HG03280 (cell line): ENCODE results near the gene SDSL.

Experiments
- ATAC-seq: cut with Tn5 transposase; IDR thresholded peaks from one replicate; pipeline ENCODE4 v1.9.1; 2021; ENCODE audit warnings: mild to moderate bottlenecking, moderate library complexity; ENCODE audit not compliant: unreplicated experiment

Gene SDSL

DNA sequence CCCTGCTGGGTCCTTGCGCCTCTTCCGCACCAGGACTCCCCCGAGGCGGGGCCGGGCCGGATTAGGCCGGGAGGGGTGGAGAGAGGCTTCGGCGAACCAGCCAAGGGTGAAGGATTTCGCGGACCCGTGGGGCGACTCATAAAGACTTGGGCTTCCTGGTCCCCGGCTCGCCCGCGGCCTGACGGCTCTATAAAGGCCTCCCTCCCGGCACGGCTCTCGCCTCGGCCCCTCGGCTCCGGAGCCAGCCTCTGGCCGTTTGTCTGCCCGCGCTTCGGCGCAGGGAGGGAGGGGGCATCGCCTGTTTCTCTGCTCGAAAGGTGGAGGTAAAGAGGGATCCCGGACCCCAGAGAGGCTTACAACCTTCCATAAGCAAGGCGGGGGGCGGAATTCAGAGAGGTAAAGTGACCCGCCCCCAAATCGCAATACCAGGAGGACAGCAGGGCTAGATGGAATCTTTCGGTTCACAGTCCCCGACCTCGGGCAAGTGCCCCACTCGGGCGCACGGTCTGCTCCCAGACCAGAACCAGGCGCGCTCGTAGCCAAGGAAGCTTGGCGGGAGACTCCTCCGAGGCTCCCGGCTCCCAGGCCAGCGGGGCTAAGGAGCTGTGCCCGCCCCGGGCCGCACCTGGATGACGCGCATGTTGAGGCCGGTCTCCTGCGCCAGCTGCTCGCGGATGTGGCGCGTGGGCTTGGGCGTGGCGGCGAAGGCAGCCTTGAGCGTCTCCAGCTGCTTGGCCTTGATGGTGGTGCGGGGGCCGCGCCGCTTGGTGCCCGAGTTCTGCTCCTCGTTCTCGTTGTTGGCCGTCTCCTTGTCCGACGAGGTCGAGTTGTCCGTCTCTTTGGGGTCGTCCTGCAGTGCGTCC, 45.6 kb downstream of the SDSL start:
- ATAC-seq, result no peak

- ATAC-seq, result no peak
Observed at GRCh38 chr12:113468365-113469223, 46.4 kb downstream of the SDSL start.

DNA sequence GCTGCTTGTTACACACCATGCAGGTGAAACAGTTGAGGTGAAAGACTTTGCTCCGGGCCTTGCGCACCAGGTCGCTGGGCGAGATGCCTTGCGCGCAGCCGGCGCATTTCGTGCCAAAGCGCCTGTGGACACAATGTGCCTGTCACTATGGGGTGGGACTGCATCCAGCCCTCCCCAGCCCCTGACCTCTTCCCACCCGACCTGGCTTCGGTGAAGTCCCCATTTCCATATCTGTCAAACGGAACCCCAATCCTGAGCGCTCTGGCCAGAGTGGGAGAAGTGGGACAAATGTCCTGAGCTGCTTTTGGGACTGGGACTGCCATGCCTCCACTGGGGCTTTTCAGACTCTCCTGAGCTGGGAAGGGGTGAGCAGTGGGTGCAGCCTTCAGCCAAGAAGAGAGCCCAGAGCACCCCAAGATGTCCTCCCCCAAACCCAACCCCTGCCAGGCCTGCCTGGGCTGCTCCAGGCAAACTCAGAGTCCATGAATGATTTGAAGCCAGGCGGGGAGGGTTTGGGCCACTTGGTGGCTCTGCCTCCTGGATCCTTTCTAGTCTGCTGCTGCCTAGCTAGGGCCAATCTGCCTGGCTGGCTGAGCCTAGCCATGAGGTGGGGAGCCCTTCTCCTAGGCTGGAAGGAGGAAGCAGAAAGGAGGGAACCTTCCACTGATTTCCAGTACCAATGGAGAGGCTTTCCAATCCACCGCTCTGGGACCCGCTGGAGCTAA, 47.2 kb downstream of the SDSL start:
- no peak for ATAC-seq

- ATAC-seq, result no peak
Observed at GRCh38 chr12:113469949-113470743, 48.0 kb downstream of the SDSL start.

- no peak for ATAC-seq
Observed at GRCh38 chr12:113470871-113471618, 48.9 kb downstream of the SDSL start.

GRCh38 chr12:113471619-113472171, 49.5 kb downstream of the SDSL start, which contains the start of gene LHX5:
Gene LHX5, minus strand, starts transcription at chr12:113471871. Its CDS starts 373 bp downstream, at chr12:113471498.
- ATAC-seq, result no peak

GRCh38 chr12:113472191-113473121, 50.3 kb downstream of the SDSL start:
- no peak for ATAC-seq

- ATAC-seq, result no peak
Observed at GRCh38 chr12:113473400-113473799, 51.2 kb downstream of the SDSL start.

GRCh38 chr12:113473942-113474341, 51.8 kb downstream of the SDSL start:
- no peak for ATAC-seq

GRCh38 chr12:113474635-113475436, 52.7 kb downstream of the SDSL start:
- no peak for ATAC-seq

DNA sequence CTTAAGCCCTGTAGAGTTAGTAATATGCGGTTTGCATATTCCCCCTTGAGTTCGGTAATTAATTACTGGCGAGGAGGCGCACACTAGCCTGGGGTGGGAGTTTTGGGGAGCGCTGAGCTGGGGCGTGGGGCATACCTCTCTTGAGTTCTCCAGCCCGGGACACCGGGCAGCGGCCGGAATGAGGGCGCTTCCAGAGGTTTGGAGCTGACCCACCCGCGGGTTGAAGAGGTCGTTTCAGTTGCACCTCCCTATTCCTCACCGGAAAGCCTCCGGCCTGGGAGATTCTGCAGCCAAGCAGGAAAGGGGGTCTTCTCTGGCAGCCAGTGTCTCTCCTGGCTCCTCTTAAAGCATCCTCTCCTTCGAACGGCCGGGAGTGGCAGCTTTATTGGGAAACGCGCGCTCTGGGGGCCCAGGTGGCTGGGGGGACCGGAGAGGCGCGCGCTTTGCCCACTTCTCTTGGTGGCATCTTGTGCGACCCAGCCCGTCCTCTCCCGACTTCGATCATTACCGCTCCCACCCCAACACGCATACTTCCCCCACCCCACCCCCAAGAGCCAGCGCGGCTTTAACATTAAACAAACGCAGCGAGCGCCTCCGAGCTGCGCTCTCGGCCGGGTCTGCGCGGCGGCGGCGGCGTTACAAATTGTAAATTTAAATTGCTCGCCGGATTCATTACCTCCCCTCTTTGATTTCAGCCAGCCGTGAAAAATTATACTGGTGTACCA, 53.4 kb downstream of the SDSL start:
- no peak for ATAC-seq

GRCh38 chr12:113476176-113476986, 54.2 kb downstream of the SDSL start:
- no peak for ATAC-seq

GRCh38 chr12:113477171-113477841, 55.1 kb downstream of the SDSL start:
- no peak for ATAC-seq

DNA sequence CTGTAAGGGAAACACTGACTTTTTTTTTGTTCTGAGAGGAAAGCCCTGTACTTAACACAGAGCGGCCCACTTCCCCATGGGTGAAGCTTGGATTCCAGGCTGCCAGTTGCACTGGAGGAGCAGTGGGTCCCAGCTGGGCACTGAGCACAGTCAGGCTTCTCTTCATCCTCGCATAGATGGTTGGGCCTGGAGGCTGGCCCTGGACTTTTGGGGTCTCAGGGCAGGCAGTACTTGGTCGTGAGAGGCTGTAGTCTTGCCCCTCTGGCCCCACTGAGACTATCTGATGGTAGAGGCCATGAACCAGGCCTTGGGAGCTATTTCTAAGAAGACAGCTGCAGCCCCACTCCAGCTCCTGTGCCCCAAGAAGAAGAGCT, 55.6 kb downstream of the SDSL start:
- ATAC-seq, result no peak

GRCh38 chr12:113478351-113479011, 56.3 kb downstream of the SDSL start:
- ATAC-seq, result no peak
